T-cell (primary cell): ENCODE results near the gene CLTC. TPM values are rescaled to one million over a fixed set of nuclear protein-coding genes. Genes with fewer than 3 reads are reported as not detected.

Source experiments
- ATAC-seq, 4 experiments: fragments of 200-7000 bp in 3 of 4; fragments of 150-1000 bp in 1 of 4; cut with Tn5 transposase; replicated peaks in 1 of 4; 1 replicate in 3 of 4; 2 replicates in 1 of 4; pipeline ENCODE4 v1.10.0; 2021; ENCODE audit warnings: moderate library complexity in 3 of 4, mild to moderate bottlenecking in 2 of 4, moderate number of reproducible peaks in 1 of 4
- CTCF ChIA-PET, 2 donors: fragments of 300-600 bp; sonication (Branson Sonifier 250); formaldehyde crosslinking; loops; one replicate each; lab custom pipeline; 2022; ENCODE audit warnings: antibody characterized with exemption in 2 of 2; lab: Charles Lee
- POLR2A ChIA-PET, 2 donors: fragments of 300-600 bp; sonication (Branson Sonifier 250); formaldehyde crosslinking; loops; one replicate each; lab custom pipeline; 2022; ENCODE audit warnings: antibody characterized with exemption in 2 of 2; lab: Charles Lee
- DNase-seq, 35 experiments: peaks; one replicate each; pipeline versions ENCODE4 v3.0.0 to v3.0.0-alpha.2; 2013 to 2023
- H3K27ac ChIP-seq: one replicate; pipeline ENCODE4 v1.5.1; 2013; ENCODE audit warnings: low read length
- H3K27me3 ChIP-seq, 2 experiments: replicated peaks in 1 of 2; 1 replicate in 1 of 2; 2 replicates in 1 of 2; pipeline versions ENCODE4 v1.6.1 to v1.7.0; 2013; ENCODE audit warnings: low read length in 1 of 2, mixed read lengths in 1 of 2; ENCODE audit not compliant: control insufficient read depth in 2 of 2, insufficient read depth in 2 of 2; ENCODE audit errors: extremely low read depth in 1 of 2
- H3K36me3 ChIP-seq, 2 donors: 1 replicate in 1 of 2; 2 replicates in 1 of 2; pipeline versions ENCODE4 v1.6.1 to v1.7.0; 2013; ENCODE audit warnings: low read length in 1 of 2; ENCODE audit not compliant: control insufficient read depth in 2 of 2, insufficient read depth in 1 of 2; ENCODE audit errors: extremely low read depth in 1 of 2
- H3K4me1 ChIP-seq, 2 experiments: 1 replicate in 1 of 2; 2 replicates in 1 of 2; pipeline versions ENCODE4 v1.6.1 to v1.7.0; 2013; ENCODE audit warnings: low read length in 2 of 2, mixed read lengths in 1 of 2; ENCODE audit not compliant: insufficient read depth in 2 of 2, control insufficient read depth in 1 of 2; ENCODE audit errors: extremely low read depth in 1 of 2
- H3K4me3 ChIP-seq, 2 donors: 1 replicate in 1 of 2; 2 replicates in 1 of 2; pipeline versions ENCODE4 v1.5.1 to v1.7.0; 2013; ENCODE audit warnings: mild to moderate bottlenecking in 2 of 2, low read length in 1 of 2, moderate library complexity in 1 of 2; ENCODE audit not compliant: control insufficient read depth in 1 of 2; ENCODE audit errors: extremely low read depth in 1 of 2
- H3K9me3 ChIP-seq: 2 replicates; pipeline ENCODE4 v1.7.0; 2013
- H3K27ac Mint-ChIP-seq, 2 donors: one replicate each; pipeline ENCODE4 v1.8.0; 2020 to 2021; ENCODE audit warnings: mild to moderate bottlenecking in 2 of 2, mixed read lengths in 2 of 2
- H3K27me3 Mint-ChIP-seq, 2 donors: one replicate each; pipeline ENCODE4 v1.8.0; 2021 to 2022; ENCODE audit warnings: mixed read lengths in 2 of 2
- H3K36me3 Mint-ChIP-seq: one replicate; pipeline ENCODE4 v1.8.0; 2021; ENCODE audit warnings: mixed read lengths
- H3K4me1 Mint-ChIP-seq, 3 donors: one replicate each; pipeline ENCODE4 v1.8.0; 2020 to 2022; ENCODE audit warnings: mixed read lengths in 3 of 3, mild to moderate bottlenecking in 1 of 3
- H3K4me3 Mint-ChIP-seq, 3 donors: one replicate each; pipeline ENCODE4 v1.8.0; 2020 to 2022; ENCODE audit warnings: mild to moderate bottlenecking in 3 of 3, mixed read lengths in 3 of 3, moderate library complexity in 3 of 3
- H3K9me3 Mint-ChIP-seq, 3 donors: one replicate each; pipeline ENCODE4 v1.8.0; 2020 to 2022; ENCODE audit warnings: mixed read lengths in 3 of 3
- WGBS: methylation state at CpG from one replicate; pipeline ENCODE4 v1.1.5; 2013; ENCODE audit warnings: missing lambda C conversion rate; ENCODE audit not compliant: insufficient coverage; 5-methylcytosine and 5-hydroxymethylcytosine counted together
- total RNA-seq, 35 experiments: library from RNA in 6 of 35; stranded (reverse) in 6 of 35; fragments of 120-200 nt in 1 of 35; gene quantifications; one replicate each; pipeline versions ENCODE4 v1.2.1 to v1.2.4 and lab custom pipeline; 2013 to 2026

The CLTC gene
- total RNA-seq, 5 donors from 2014 or later (not counting 1 experiment from before 2014, with no cell fraction given), result 70.3 to 98.7 (median 85.3) TPM

GRCh38 chr17:59688496-59688895 is 68.8 kb downstream of the CLTC start:
- Mint-ChIP-seq H3K27me3 (no peaks in the 10 kb centered on the region), H3K4me3 (no peak overlapping the region), H3K27ac (peak overlapping the region; percentile 3 to 60), H3K36me3 (peaks cover 42% of the 10 kb centered on the region), H3K4me1 (peaks cover 5 to 17% (median 10%) of the 10 kb centered on the region in 3 donors), H3K9me3 (no peaks in the 10 kb centered on the region)
- Histone ChIP-seq H3K4me1 (no peaks in the 10 kb centered on the region), H3K36me3 (peaks cover 5 to 74% of the 10 kb centered on the region in 2 donors), H3K9me3 (no peaks in the 10 kb centered on the region), H3K27ac (no peak overlapping the region), H3K4me3 (no peak overlapping the region), H3K27me3 (no peaks in the 10 kb centered on the region)
- WGBS, result 86% methylated on average over 1 of the region's 2 CpGs
- ChIA-PET POLR2A (no interaction called here), CTCF (interaction anchor here (0.6 to 0.7 kb wide), 2 partner anchors 105 to 271 kb away, joined by 3 to 4 read pairs; no protein-coding TSS in a partner anchor)
- no peak for DNase-seq
- no peak for ATAC-seq

GRCh38 chr17:59693582-59693981 is 73.9 kb downstream of the CLTC start:
- no peaks in the 10 kb centered on the region for H3K9me3 ChIP-seq
- peaks cover 14 to 24% (median 18%) of the 10 kb centered on the region in 3 donors for H3K4me1 Mint-ChIP-seq
- no peaks in the 10 kb centered on the region for H3K27me3 ChIP-seq
- ChIA-PET CTCF (no interaction called here), POLR2A (no interaction called here)
- no peak for ATAC-seq
- peaks cover 0 to 2% of the 10 kb centered on the region in 2 experiments for H3K4me1 ChIP-seq
- no peaks in the 10 kb centered on the region for H3K9me3 Mint-ChIP-seq
- peaks cover 48% of the 10 kb centered on the region for H3K36me3 Mint-ChIP-seq
- H3K27ac Mint-ChIP-seq, result peak overlapping the region in 1 of 2 donors; percentile 5
- no peak overlapping the region for H3K4me3 Mint-ChIP-seq
- H3K4me3 ChIP-seq, result no peak overlapping the region
- no peaks in the 10 kb centered on the region for H3K27me3 Mint-ChIP-seq
- 93% methylated on average over 4 of the region's 7 CpGs for WGBS
- no peak overlapping the region for H3K27ac ChIP-seq
- no peak for DNase-seq
- H3K36me3 ChIP-seq, result peaks cover 8 to 74% of the 10 kb centered on the region in 2 donors

GRCh38 chr17:59694344-59694743 is 74.6 kb downstream of the CLTC start:
- H3K27ac Mint-ChIP-seq, result peak overlapping the region in 1 of 2 donors; percentile 47
- Histone ChIP-seq H3K36me3 (peaks cover 10 to 74% of the 10 kb centered on the region in 2 donors), H3K27me3 (no peaks in the 10 kb centered on the region), H3K4me1 (peaks cover 2% of the 10 kb centered on the region in 2 experiments), H3K9me3 (no peaks in the 10 kb centered on the region), H3K27ac (no peak overlapping the region), H3K4me3 (no peak overlapping the region)
- H3K4me1 Mint-ChIP-seq, result peaks cover 21 to 30% (median 26%) of the 10 kb centered on the region in 3 donors
- H3K27me3 Mint-ChIP-seq, result no peaks in the 10 kb centered on the region
- H3K4me3 Mint-ChIP-seq, result no peak overlapping the region
- WGBS, result 100% methylated on average over 1 of the region's 2 CpGs
- DNase-seq (no peak), ATAC-seq (no peak)
- no peaks in the 10 kb centered on the region for H3K9me3 Mint-ChIP-seq
- H3K36me3 Mint-ChIP-seq, result peaks cover 53% of the 10 kb centered on the region
- ChIA-PET POLR2A (no interaction called here), CTCF (no interaction called here)

GRCh38 chr17:59695945-59696681 is 76.4 kb downstream of the CLTC start:
- CTCF ChIA-PET, result no interaction called here
- no peaks in the 10 kb centered on the region for H3K27me3 ChIP-seq
- WGBS, result 80% methylated on average over 1 of the region's 3 CpGs

GRCh38 chr17:59696682-59697277 is 77.1 kb downstream of the CLTC start:
- CTCF ChIA-PET, result interaction anchor here in 1 of 2 donors (0.8 kb wide), 1 partner anchor 55 kb away, joined by 3 read pairs; no protein-coding TSS in a partner anchor
- peaks cover 40 to 54% (median 43%) of the 10 kb centered on the region in 3 donors for H3K4me1 Mint-ChIP-seq
- 100% methylated on average over 1 of the region's 2 CpGs for WGBS
- peaks cover 2% of the 10 kb centered on the region in 2 experiments for H3K4me1 ChIP-seq
- no peaks in the 10 kb centered on the region for H3K27me3 ChIP-seq
- no peaks in the 10 kb centered on the region for H3K27me3 Mint-ChIP-seq
- H3K36me3 ChIP-seq, result peaks cover 10 to 70% of the 10 kb centered on the region in 2 donors
- no peak overlapping the region for H3K27ac ChIP-seq
- no peak for DNase-seq
- H3K9me3 ChIP-seq, result no peaks in the 10 kb centered on the region
- peaks cover 51% of the 10 kb centered on the region for H3K36me3 Mint-ChIP-seq
- no peak overlapping the region for H3K4me3 ChIP-seq
- no peak overlapping the region for H3K4me3 Mint-ChIP-seq
- H3K27ac Mint-ChIP-seq, result peak overlapping the region in 1 of 2 donors; percentile 30
- no peak for ATAC-seq
- no peaks in the 10 kb centered on the region for H3K9me3 Mint-ChIP-seq
- POLR2A ChIA-PET, result no interaction called here

More at GRCh38 chr17:59695945-59696681, 76.4 kb downstream of the CLTC start:
- H3K27me3 Mint-ChIP-seq, result no peaks in the 10 kb centered on the region
- Histone ChIP-seq H3K36me3 (peaks cover 10 to 73% of the 10 kb centered on the region in 2 donors), H3K4me1 (peaks cover 2% of the 10 kb centered on the region in 2 experiments), H3K4me3 (no peak overlapping the region), H3K9me3 (no peaks in the 10 kb centered on the region), H3K27ac (no peak overlapping the region)
- no peak overlapping the region for H3K4me3 Mint-ChIP-seq
- no peaks in the 10 kb centered on the region for H3K9me3 Mint-ChIP-seq
- DNase-seq (no peak), ATAC-seq (no peak)
- POLR2A ChIA-PET, result no interaction called here
- H3K4me1 Mint-ChIP-seq, result peaks cover 37 to 48% (median 42%) of the 10 kb centered on the region in 3 donors
- peaks cover 53% of the 10 kb centered on the region for H3K36me3 Mint-ChIP-seq
- peak overlapping the region; percentile 26 to 49 for H3K27ac Mint-ChIP-seq

GRCh38 chr17:59698143-59698542 is 78.4 kb downstream of the CLTC start:
- Histone ChIP-seq H3K27me3 (no peaks in the 10 kb centered on the region), H3K4me1 (peaks cover 2 to 8% of the 10 kb centered on the region in 2 experiments), H3K9me3 (no peaks in the 10 kb centered on the region), H3K27ac (no peak overlapping the region), H3K4me3 (no peak overlapping the region), H3K36me3 (peaks cover 6 to 69% of the 10 kb centered on the region in 2 donors)
- CTCF ChIA-PET, result no interaction called here
- no peak overlapping the region for H3K4me3 Mint-ChIP-seq
- peak overlapping the region in 1 of 2 donors; percentile 17 for H3K27ac Mint-ChIP-seq
- no peaks in the 10 kb centered on the region for H3K27me3 Mint-ChIP-seq
- ATAC-seq, result no peak
- H3K36me3 Mint-ChIP-seq, result peaks cover 45% of the 10 kb centered on the region
- H3K9me3 Mint-ChIP-seq, result no peaks in the 10 kb centered on the region
- DNase-seq, result no peak
- 50% methylated on average over 1 of the region's 4 CpGs for WGBS
- peaks cover 52 to 66% (median 54%) of the 10 kb centered on the region in 3 donors for H3K4me1 Mint-ChIP-seq
- POLR2A ChIA-PET, result no interaction called here
